ENCODE measurements around the gene CIAO2B.

Gene CIAO2B

GRCh38 chr16:66919569-66920298 is 14.5 kb downstream of the CIAO2B start:
- no peak for TF ChIP-seq SUZ12 (IDR thresholded peaks at IDR 0.05)
- no peak for TF ChIP-seq ZNF384 (IDR thresholded peaks at IDR 0.05)
- TF ChIP-seq LEF1 (IDR thresholded peaks at IDR 0.05; ENCODE audit: borderline replicate concordance): no peak
- no peak for TF ChIP-seq L3MBTL2 (conservative IDR thresholded peaks at IDR 0.05)
- TF ChIP-seq FOXM1 (IDR thresholded peaks at IDR 0.05; ENCODE audit: borderline replicate concordance): no peak
- no peak for TF ChIP-seq TARDBP (IDR thresholded peaks at IDR 0.05)
- no peak for TF ChIP-seq HDGF (IDR thresholded peaks at IDR 0.05; ENCODE audit: borderline replicate concordance)
- no peak for TF ChIP-seq ELF4 (IDR thresholded peaks at IDR 0.05)
- no peak for TF ChIP-seq FOXK2 (IDR thresholded peaks at IDR 0.05)
- TF ChIP-seq CTBP1 (IDR thresholded peaks at IDR 0.05; ENCODE audit: borderline replicate concordance): no peak
- no peak for TF ChIP-seq NFRKB (IDR thresholded peaks at IDR 0.05)
- no peak for TF ChIP-seq BHLHE40 (IDR thresholded peaks at IDR 0.05; ENCODE audit: borderline replicate concordance)
- no peak for TF ChIP-seq ARNT (IDR thresholded peaks at IDR 0.05)
- no peak for TF ChIP-seq FOXA1 (IDR thresholded peaks at IDR 0.05)
- ChIA-PET POLR2A (interaction anchor here (1.5 kb wide), 2 partner anchors 9 to 19 kb away, joined by 4 read pairs; no protein-coding TSS in a partner anchor), CTCF (interaction anchor here (0.6 to 1.6 kb wide), 4 partner anchors 10 to 1018 kb away, joined by 3 to 12 read pairs (median 3); no protein-coding TSS in a partner anchor)
- no peak for DNase-seq (ENCODE audit: extremely low spot score)

GRCh38 chr16:66918803-66919568 is 15.2 kb downstream of the CIAO2B start, which contains the start of gene CDH16:
Gene CDH16, minus strand, starts transcription at chr16:66918885. Its CDS starts 820 bp downstream, at chr16:66918065.
- DNase-seq (ENCODE audit: extremely low spot score): no peak
- ChIA-PET CTCF (interaction anchor here (0.7 to 1.7 kb wide), 5 partner anchors 9 to 46 kb away, joined by 3 to 12 read pairs (median 4); no protein-coding TSS in a partner anchor), POLR2A (interaction anchor here (0.6 to 1.5 kb wide), 3 partner anchors 8 to 19 kb away, joined by 3 to 4 read pairs (median 4); no protein-coding TSS in a partner anchor)
- TF ChIP-seq PKNOX1 (IDR thresholded peaks at IDR 0.05) (no peak), TARDBP (IDR thresholded peaks at IDR 0.05) (no peak), LEF1 (IDR thresholded peaks at IDR 0.05; ENCODE audit: borderline replicate concordance) (no peak), FOXA1 (IDR thresholded peaks at IDR 0.05) (no peak), HDGF (IDR thresholded peaks at IDR 0.05; ENCODE audit: borderline replicate concordance) (no peak), SP1 (IDR thresholded peaks at IDR 0.05) (no peak), L3MBTL2 (conservative IDR thresholded peaks at IDR 0.05) (no peak), ARNT (IDR thresholded peaks at IDR 0.05) (no peak), SUZ12 (IDR thresholded peaks at IDR 0.05) (no peak), BHLHE40 (IDR thresholded peaks at IDR 0.05; ENCODE audit: borderline replicate concordance) (no peak), CTBP1 (IDR thresholded peaks at IDR 0.05; ENCODE audit: borderline replicate concordance) (no peak), NFRKB (IDR thresholded peaks at IDR 0.05) (no peak), ELF4 (IDR thresholded peaks at IDR 0.05) (no peak), FOXM1 (IDR thresholded peaks at IDR 0.05; ENCODE audit: borderline replicate concordance) (no peak), ZNF384 (IDR thresholded peaks at IDR 0.05) (no peak), FOXK2 (IDR thresholded peaks at IDR 0.05) (no peak)

GRCh38 chr16:66918355-66918754 is 15.8 kb downstream of the CIAO2B start:
- no peak for DNase-seq (ENCODE audit: extremely low spot score)
- ChIA-PET POLR2A (interaction anchor here (0.6 to 1.5 kb wide), 2 partner anchors 15 to 18 kb away, joined by 3 to 4 read pairs; no protein-coding TSS in a partner anchor), CTCF (interaction anchor here (1.1 to 1.7 kb wide), 3 partner anchors 8 to 46 kb away, joined by 4 to 12 read pairs (median 5); no protein-coding TSS in a partner anchor)
- TF ChIP-seq FOXK2 (IDR thresholded peaks at IDR 0.05): no peak
- TF ChIP-seq TARDBP (IDR thresholded peaks at IDR 0.05): no peak
- no peak for TF ChIP-seq BHLHE40 (IDR thresholded peaks at IDR 0.05; ENCODE audit: borderline replicate concordance)
- no peak for TF ChIP-seq CTBP1 (IDR thresholded peaks at IDR 0.05; ENCODE audit: borderline replicate concordance)
- TF ChIP-seq ELF4 (IDR thresholded peaks at IDR 0.05): no peak
- no peak for TF ChIP-seq FOXM1 (IDR thresholded peaks at IDR 0.05; ENCODE audit: borderline replicate concordance)
- no peak for TF ChIP-seq ZNF384 (IDR thresholded peaks at IDR 0.05)
- no peak for TF ChIP-seq SUZ12 (IDR thresholded peaks at IDR 0.05)
- no peak for TF ChIP-seq L3MBTL2 (conservative IDR thresholded peaks at IDR 0.05)

- ChIA-PET CTCF (interaction anchor here (1.1 to 1.7 kb wide), 3 partner anchors 8 to 45 kb away, joined by 4 to 12 read pairs (median 5); no protein-coding TSS in a partner anchor), POLR2A (no interaction called here)
- no peak for TF ChIP-seq ARNT (IDR thresholded peaks at IDR 0.05)
- no peak for TF ChIP-seq ZNF384 (IDR thresholded peaks at IDR 0.05)
- no peak for TF ChIP-seq FOXM1 (IDR thresholded peaks at IDR 0.05; ENCODE audit: borderline replicate concordance)
- TF ChIP-seq BHLHE40 (IDR thresholded peaks at IDR 0.05; ENCODE audit: borderline replicate concordance): no peak
- no peak for TF ChIP-seq LEF1 (IDR thresholded peaks at IDR 0.05; ENCODE audit: borderline replicate concordance)
- DNase-seq (ENCODE audit: extremely low spot score): no peak
These were observed 16.5 kb downstream of the CIAO2B start for GRCh38 chr16:66917741-66918140.

- TF ChIP-seq NFRKB (IDR thresholded peaks at IDR 0.05) (no peak), ZNF384 (IDR thresholded peaks at IDR 0.05) (no peak), FOXK2 (IDR thresholded peaks at IDR 0.05) (no peak), LEF1 (IDR thresholded peaks at IDR 0.05; ENCODE audit: borderline replicate concordance) (no peak), FOXA1 (IDR thresholded peaks at IDR 0.05) (no peak), TARDBP (IDR thresholded peaks at IDR 0.05) (no peak), SP1 (IDR thresholded peaks at IDR 0.05) (no peak), PKNOX1 (IDR thresholded peaks at IDR 0.05) (no peak), BHLHE40 (IDR thresholded peaks at IDR 0.05; ENCODE audit: borderline replicate concordance) (no peak), HDGF (IDR thresholded peaks at IDR 0.05; ENCODE audit: borderline replicate concordance) (no peak)
- DNase-seq (ENCODE audit: extremely low spot score): no peak
- ChIA-PET POLR2A (no interaction called here), CTCF (no interaction called here)
These were observed 17.7 kb downstream of the CIAO2B start for GRCh38 chr16:66916518-66916917.
